GM18867 (cell line): ENCODE data around the gene ST7.

Experiments used
- ATAC-seq: cut with Tn5 transposase; IDR thresholded peaks from one replicate; pipeline ENCODE4 v1.9.1; 2021; ENCODE audit warnings: mild to moderate bottlenecking, moderate library complexity; ENCODE audit not compliant: unreplicated experiment

ST7 gene

DNA sequence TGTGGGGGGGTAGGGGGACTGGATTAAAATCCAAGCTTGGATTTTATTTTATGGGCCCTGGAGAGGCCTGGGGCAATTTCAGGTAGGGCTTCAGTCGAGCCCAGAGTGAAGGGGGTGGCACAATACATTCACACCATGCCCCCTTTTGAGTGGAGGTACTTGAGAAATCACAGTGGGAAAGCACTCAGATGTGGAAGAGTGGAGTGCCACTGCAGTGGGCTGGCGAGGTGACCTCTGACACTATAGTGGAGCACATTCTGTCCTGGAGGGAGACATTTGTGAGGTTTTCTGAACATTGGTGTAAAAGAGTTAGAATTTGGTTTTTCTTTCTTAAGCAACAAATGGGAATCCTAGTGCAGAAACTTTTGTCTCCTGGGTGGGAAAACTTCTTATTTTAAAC is 226.4 kb downstream of the ST7 start:
- no peak for ATAC-seq

DNA sequence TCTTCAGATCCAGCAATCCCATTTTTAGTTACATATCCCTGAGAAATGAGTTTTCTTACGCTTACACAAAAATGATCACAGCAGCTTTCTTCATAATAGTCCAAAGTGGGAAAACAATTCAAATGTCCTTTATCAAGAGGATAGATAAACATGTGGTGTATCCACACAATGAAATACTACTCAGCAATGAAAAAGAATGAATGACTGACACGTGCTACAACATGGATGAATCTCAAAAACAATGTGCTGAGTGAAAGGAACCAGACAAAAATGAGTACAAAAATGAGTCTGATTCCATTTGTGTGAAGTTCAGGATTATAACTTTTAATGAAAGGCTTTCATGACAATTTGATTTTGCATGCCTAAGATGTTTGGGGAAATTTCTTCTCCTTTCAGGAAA is 230.4 kb downstream of the ST7 start:
- ATAC-seq = no peak

DNA sequence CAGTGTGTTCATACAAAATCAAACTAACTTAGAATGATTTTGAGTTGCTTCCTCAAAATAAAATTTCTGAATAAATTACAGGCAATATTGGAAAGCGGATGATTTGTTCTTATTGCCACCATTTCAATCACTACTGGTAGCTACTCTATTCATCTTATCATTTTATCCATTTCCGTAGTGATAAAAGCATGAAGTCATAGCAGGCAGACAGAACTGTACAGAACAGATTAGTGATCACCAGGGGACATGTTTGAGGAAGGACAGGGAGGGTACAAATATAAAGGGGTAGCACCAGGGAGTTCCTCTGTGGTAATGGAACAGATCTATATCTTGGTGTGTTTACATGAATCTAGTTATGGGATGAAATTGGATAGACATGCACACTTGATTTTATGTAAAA is 231.1 kb downstream of the ST7 start:
- no peak for ATAC-seq

DNA sequence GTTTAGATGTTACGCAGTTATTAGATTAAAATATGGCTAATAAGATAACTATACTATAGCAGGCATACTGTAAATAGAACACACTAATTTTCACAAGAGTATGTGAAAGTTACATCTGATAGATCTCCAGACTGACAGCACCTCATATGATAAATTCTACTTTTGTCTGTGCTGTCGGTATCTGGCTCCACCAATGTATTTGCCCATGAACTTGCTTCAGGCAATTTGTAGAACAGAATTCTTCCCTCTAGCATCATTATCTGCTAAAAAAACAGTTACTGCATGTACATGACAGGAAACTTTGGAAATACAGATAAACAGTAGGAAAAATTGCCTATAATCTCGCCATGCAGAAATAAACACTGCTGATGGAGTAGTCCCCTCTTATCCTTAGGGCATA is 231.8 kb downstream of the ST7 start:
- ATAC-seq = no peak

DNA sequence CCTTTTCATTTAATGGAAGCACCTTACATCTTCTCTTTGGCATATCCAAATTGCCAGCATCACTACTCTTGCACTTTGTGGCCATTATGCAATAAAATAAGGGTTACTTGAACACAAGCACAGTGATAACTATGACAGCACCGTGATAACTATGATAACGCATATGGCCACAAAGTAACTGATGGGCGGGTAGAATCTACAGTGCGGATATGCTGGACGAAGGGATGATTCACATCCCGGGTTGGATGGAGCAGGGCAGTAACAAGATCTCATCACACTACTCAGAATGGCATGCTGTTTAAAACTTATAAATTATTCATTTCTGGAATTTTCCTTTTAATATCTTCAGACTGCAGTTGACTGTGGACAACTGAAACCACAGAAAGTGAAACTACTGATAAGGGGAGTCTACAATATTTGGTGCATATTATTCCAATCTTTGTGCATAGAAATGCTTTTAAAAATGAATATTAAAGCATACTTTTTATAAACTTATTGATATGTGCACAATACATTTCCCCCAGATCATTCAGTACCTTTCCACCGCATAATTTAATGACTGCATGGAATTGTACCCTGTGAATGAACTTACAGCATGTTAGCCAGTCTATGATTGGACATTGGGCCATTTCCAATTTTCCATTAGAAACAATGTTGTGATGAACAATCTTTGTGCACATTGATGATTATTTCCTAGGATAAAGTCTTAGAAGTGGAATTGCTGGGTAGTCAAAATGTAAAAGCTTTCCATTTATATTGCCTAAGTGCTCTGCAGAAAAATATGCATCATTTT is 233.1 kb downstream of the ST7 start:
- no peak for ATAC-seq

DNA sequence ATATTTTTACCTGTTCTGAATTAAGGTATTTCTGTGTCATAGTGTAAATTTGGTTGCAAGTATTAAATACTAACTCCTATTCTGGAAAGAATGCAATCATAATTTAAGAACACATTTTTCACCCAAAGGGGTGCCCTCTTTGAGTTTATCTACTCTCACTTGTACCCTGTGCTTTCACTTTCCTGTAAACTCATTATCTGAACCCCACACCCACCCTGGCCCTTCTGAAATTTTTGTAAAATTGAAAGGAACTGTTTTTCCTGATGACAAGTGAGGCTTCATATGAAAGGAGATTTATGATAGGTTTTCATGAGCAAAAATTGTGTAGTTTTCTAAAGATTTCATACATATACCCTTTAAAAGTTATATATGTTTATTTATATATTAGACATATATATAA is 235.1 kb downstream of the ST7 start:
- ATAC-seq = no peak

DNA sequence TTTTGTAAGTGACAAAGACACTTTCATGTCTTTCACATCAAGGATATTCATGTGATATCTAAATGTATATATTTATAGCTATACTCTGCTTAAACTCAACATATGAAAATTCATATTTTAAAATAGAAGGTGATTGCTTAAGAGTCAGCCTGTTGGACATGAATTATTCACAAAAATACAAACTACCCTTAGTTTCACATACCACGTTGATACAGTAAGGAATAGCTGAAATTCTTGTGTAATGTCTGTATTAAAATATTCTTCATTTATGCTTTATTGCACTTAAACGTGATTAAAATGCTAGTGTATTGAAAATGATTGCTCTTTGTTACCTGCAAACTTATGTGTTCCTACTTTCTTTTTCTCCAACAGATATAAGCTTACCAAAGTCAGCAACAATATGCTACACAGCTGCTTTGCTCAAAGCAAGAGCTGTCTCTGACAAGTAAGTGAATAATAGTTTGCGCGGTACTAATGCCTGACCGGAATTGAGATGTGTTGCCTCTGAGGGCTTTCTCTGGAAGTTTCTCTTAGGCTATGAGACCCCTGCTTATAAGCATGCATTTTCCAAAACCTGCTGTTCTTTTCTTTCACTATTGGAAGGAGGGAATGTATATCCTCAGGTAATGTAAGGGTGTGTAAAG is 235.8 kb downstream of the ST7 start:
- ATAC-seq = no peak

- no peak for ATAC-seq
These were observed 236.8 kb downstream of the ST7 start for GRCh38 chr7:117190104-117190503.

DNA sequence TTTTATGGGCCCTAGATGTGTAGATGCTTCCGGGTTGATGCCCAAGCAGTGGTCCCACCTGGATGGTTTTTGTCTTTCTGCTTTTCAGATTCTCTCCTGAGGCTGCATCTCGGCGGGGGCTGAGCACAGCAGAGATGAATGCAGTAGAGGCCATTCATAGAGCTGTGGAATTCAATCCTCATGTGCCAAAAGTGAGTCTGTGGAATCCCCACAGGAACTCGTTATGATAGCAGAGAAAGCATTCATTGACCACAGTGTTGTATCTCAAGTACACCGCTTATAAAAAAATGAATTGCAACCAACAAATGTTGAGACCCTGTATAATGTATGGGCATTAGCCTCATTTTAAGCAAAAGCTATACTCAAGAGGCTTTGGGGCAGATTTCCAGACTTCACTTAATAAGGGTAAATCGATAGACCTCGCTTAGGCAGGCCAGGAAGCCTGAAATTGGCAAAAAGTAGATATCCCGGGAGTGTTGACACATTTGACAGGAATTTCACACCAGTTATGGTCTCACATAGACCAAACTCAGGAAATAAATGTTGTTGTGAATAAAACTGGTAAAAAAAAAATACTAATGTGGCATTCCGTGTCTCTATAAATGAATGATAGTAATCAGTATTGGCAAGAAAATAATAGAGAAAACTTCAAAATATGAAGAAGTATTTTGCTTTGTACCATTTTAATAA is 237.6 kb downstream of the ST7 start:
- ATAC-seq = no peak

- ATAC-seq = no peak
These were observed 238.8 kb downstream of the ST7 start for GRCh38 chr7:117192108-117192507.

- no peak for ATAC-seq
These were observed 240.3 kb downstream of the ST7 start for GRCh38 chr7:117193564-117193963.

GRCh38 chr7:117194445-117194844 is 241.1 kb downstream of the ST7 start:
- no peak for ATAC-seq

GRCh38 chr7:117195361-117196029 is 242.2 kb downstream of the ST7 start:
- ATAC-seq = no peak

DNA sequence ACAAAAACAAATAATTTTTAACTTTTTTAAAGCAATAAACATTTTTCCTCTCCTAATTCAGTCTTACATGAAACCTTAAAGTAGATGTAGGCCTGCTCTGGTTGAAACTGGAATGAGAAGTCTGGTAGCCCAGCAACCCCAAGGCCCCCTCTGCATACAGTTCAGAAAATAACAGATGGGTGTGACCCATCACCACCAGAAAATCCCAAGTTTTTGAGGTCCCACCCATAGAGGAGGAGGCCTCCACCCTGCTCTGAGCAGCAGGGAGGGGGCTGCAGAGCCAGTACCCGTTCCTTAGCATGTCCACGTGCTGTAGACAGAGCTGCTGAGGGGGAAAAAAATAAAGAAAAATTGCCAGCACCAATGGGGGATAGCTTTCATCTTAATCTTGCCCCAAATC is 246.8 kb downstream of the ST7 start:
- no peak for ATAC-seq

GRCh38 chr7:117200786-117201458 is 247.6 kb downstream of the ST7 start:
- no peak for ATAC-seq

DNA sequence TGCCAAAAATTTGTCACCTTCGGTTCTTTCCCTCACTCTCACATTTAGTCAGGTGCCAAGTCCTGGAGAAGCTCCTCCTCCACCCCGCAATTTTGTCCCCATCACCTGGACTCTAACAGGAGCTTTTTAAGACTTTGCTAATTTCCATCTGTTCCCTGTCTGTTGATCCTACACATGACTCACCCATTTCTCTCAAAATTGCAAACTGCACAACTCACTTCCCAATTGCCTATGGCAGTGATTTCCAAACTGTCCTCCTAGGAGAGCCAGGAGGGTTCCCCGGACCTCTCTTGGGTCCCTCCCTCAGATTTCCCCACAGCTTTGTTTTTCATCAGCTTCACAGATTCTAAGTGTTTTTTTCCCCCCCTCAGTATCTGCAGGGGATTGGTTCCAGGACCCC is 249.2 kb downstream of the ST7 start:
- ATAC-seq = no peak

DNA sequence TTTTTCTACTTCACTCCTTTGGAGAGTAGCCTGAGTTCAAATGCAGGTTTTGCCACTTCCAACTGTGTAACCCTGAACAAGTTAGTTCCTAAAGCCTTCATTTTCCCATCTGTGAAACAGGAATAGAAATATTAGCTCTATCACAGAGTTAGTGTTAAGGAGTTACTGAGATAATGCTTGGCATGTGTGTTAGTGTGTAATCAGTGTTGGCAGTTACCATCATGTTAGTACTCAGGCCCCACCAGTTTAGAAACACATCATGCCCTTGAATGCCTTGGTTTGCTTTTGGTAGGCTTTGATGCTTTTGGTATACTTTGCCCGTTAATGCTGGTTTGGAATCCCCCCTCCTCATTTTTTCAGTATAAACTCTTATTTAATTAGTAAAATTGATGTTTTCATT is 249.9 kb downstream of the ST7 start:
- no peak for ATAC-seq

- ATAC-seq = no peak
These were observed 252.6 kb downstream of the ST7 start for GRCh38 chr7:117205873-117206272.

- no peak for ATAC-seq
These were observed 255.0 kb downstream of the ST7 start for GRCh38 chr7:117208257-117208656.

- ATAC-seq = no peak
These were observed 257.1 kb downstream of the ST7 start for GRCh38 chr7:117210397-117210796.

- no peak for ATAC-seq
These were observed 257.6 kb downstream of the ST7 start for GRCh38 chr7:117210908-117211307.
